ENCODE results near the gene MAPKAPK5.
"Not testable (repeated sequence)": the region's sequence is repeated elsewhere in the genome, so short reads cannot be mapped to it uniquely, and the experiment has no call there.

GRCh38 chr12:111820828-111821227 lies 21.2 kb upstream of the MAPKAPK5 start:
- TF ChIP-seq CTCF (IDR thresholded peaks at IDR 0.05; ENCODE audit: borderline replicate concordance, extremely low read depth, low read length, poor library complexity, severe bottlenecking); EZH2 (IDR thresholded peaks at IDR 0.05; ENCODE audit: borderline replicate concordance, low read depth, low read length, severe bottlenecking): not testable (repeated sequence)

Measured in DND-41 (cell line).